Thyroid gland (tissue), 4 donors: ENCODE results near the gene COG1.

ENCODE experiments used
- POLR2A ChIP-seq, 2 donors: fragments of 450-650 bp; IDR thresholded peaks; one replicate each; pipeline ENCODE4 v1.6.1; 2017; ENCODE audit warnings: antibody characterized with exemption in 2 of 2, mild to moderate bottlenecking in 2 of 2, moderate library complexity in 1 of 2
- TF ChIP-seq, protein P1 (sequence below), 6 experiments: fragments of 200-600 bp in 3 of 6; fragments of 450-650 bp in 3 of 6; sonication (generic) in 3 of 6; IDR thresholded peaks; one replicate each; pipeline ENCODE4 v1.5.1; 2016 to 2019; ENCODE audit warnings: antibody characterized with exemption in 6 of 6, mild to moderate bottlenecking in 2 of 6, inconsistent platforms in 1 of 6, moderate library complexity in 1 of 6

- TF ChIP-seq, protein P1, sequence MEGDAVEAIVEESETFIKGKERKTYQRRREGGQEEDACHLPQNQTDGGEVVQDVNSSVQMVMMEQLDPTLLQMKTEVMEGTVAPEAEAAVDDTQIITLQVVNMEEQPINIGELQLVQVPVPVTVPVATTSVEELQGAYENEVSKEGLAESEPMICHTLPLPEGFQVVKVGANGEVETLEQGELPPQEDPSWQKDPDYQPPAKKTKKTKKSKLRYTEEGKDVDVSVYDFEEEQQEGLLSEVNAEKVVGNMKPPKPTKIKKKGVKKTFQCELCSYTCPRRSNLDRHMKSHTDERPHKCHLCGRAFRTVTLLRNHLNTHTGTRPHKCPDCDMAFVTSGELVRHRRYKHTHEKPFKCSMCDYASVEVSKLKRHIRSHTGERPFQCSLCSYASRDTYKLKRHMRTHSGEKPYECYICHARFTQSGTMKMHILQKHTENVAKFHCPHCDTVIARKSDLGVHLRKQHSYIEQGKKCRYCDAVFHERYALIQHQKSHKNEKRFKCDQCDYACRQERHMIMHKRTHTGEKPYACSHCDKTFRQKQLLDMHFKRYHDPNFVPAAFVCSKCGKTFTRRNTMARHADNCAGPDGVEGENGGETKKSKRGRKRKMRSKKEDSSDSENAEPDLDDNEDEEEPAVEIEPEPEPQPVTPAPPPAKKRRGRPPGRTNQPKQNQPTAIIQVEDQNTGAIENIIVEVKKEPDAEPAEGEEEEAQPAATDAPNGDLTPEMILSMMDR (IDR thresholded peaks at IDR 0.05), result no peak
- no peak for TF ChIP-seq POLR2A (IDR thresholded peaks at IDR 0.05)
These were observed 505 bp upstream of the COG1 start for GRCh38 chr17:73192206-73192893.
